IPS-15b (cell line): ENCODE measurements around the gene PILRA.
"Not testable (repeated sequence)": the region's sequence is repeated elsewhere in the genome, so short reads cannot be mapped to it uniquely, and the experiment has no call there.

Experiments
- H3K27me3 ChIP-seq: one replicate; pipeline ENCODE4 v1.6.1; 2013; ENCODE audit warnings: low read length; ENCODE audit not compliant: control insufficient read depth, insufficient read depth
- H3K36me3 ChIP-seq: one replicate; pipeline ENCODE4 v1.6.1; 2013; ENCODE audit warnings: low read length; ENCODE audit not compliant: control insufficient read depth, insufficient read depth
- H3K4me1 ChIP-seq: one replicate; pipeline ENCODE4 v1.6.1; 2013; ENCODE audit warnings: mild to moderate bottlenecking, low read length; ENCODE audit not compliant: control insufficient read depth, insufficient read depth
- H3K4me3 ChIP-seq: one replicate; pipeline ENCODE4 v1.5.1; 2013; ENCODE audit warnings: low read depth, low read length
- H3K9ac ChIP-seq: one replicate; pipeline ENCODE4 v1.6.1; 2013; ENCODE audit warnings: low read depth, mild to moderate bottlenecking, low read length
- H3K9me3 ChIP-seq: one replicate; pipeline ENCODE4 v1.6.1; 2013; ENCODE audit warnings: mild to moderate bottlenecking, low read length; ENCODE audit not compliant: control insufficient read depth, insufficient read depth

The PILRA gene

DNA sequence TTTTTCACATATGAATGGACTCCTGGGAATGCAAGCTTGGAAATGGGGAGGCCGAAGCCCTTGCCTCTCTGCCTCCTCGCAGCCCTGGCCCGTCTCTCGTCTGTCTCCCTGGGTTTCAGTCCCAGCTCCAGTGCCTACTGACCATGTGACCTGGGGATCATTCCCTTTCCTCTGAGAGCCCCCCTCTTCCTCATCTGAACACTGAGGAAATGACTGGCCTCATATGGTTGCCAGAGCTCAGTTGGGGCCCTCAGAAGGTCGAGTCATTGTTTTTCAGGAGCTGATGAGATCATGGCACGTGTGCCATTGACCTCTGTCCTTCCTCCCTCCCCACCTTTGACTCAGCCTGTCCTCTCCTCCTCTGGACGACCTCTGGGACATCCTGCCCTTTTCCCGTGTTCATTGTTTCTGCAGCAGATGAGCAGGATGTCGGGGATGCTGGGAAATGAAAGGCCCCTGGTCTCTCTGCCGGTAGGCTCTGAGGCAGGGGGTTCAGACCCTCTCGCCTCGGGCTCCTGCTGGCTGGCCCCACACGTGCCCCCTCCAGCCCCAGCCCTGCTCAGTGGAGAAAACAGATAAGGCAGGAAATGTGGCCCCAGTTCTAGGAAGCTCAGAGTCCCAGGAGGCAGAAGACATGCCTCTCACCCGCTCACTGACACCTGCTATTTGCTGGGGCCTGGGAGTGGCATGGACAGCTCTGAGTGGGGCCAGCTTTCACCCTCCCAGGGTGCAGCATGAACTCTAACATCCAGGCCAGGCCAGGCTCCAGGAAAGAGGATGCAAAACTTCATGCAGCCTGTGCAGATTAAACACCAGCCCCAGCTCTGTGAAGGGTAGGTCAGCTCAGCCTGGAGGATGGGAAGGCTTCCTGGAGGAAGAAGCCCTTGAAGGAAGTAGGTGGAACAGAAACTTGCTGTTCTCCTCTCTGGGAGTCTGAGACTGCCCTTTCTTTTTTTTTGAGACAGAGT lies 71.3 kb downstream of the PILRA start:
- H3K36me3 ChIP-seq, result no peaks in the 10 kb centered on the region
- no peaks in the 10 kb centered on the region for H3K9me3 ChIP-seq
- no peak overlapping the region for H3K4me3 ChIP-seq
- no peak overlapping the region for H3K9ac ChIP-seq
- no peaks in the 10 kb centered on the region for H3K27me3 ChIP-seq
- no peaks in the 10 kb centered on the region for H3K4me1 ChIP-seq

- Histone ChIP-seq H3K4me1 (no peaks in the 10 kb centered on the region), H3K4me3 (no peak overlapping the region), H3K9ac (no peak overlapping the region), H3K27me3 (no peaks in the 10 kb centered on the region), H3K9me3 (no peaks in the 10 kb centered on the region), H3K36me3 (no peaks in the 10 kb centered on the region)
These were observed 72.8 kb downstream of the PILRA start for GRCh38 chr7:100446040-100446439.

DNA sequence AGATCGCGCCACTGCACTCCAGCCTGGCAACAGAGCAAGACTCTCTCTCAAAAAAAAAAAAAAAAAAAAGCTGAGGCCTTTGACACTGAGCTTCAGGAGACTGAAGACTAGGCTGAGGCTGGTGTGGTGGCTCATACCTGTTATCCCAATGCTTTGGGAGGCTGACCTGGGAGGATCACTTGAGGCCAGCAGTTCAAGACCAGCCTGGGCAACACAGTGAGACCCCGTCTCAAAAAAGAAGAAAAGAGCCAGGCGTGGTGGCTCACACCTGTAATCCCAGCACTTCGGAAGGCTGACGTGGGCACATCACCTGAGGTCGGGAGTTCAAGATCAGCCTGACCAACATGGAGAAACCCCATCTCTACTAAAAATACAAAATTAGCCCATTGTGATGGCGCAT lies 74.1 kb downstream of the PILRA start:
- not testable (repeated sequence) for H3K27me3 ChIP-seq, H3K4me1 ChIP-seq, H3K9ac ChIP-seq, H3K36me3 ChIP-seq, H3K9me3 ChIP-seq, H3K4me3 ChIP-seq

- no peak overlapping the region for H3K9ac ChIP-seq
- H3K27me3 ChIP-seq, result no peaks in the 10 kb centered on the region
- H3K4me1 ChIP-seq, result no peaks in the 10 kb centered on the region
- H3K4me3 ChIP-seq, result no peak overlapping the region
- H3K9me3 ChIP-seq, result no peaks in the 10 kb centered on the region
- H3K36me3 ChIP-seq, result no peaks in the 10 kb centered on the region
These were observed 76.0 kb downstream of the PILRA start for GRCh38 chr7:100449190-100449795.
